Measurements from ENCODE around the gene TNNT2.

DNA sequence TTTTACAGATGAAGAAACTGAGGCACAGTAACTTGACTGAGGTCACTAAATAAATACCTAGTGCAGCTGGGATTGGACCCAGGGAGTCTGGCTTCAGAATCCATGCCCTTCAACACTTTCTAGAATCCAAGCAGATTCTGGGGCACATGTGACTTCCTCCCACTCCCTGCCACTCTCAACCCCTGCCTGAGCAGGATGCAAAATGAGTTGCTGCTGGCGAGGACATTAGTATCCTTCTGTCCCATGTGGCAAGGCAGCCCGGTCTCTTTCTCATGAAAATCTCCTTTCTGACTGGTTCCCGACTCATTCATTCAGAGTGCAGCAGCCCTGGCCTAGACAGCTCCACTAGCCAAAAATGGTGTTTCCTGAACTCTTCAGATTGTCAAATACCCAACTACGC is 28.4 kb downstream of the TNNT2 start:
- TF ChIP-seq, protein P1, sequence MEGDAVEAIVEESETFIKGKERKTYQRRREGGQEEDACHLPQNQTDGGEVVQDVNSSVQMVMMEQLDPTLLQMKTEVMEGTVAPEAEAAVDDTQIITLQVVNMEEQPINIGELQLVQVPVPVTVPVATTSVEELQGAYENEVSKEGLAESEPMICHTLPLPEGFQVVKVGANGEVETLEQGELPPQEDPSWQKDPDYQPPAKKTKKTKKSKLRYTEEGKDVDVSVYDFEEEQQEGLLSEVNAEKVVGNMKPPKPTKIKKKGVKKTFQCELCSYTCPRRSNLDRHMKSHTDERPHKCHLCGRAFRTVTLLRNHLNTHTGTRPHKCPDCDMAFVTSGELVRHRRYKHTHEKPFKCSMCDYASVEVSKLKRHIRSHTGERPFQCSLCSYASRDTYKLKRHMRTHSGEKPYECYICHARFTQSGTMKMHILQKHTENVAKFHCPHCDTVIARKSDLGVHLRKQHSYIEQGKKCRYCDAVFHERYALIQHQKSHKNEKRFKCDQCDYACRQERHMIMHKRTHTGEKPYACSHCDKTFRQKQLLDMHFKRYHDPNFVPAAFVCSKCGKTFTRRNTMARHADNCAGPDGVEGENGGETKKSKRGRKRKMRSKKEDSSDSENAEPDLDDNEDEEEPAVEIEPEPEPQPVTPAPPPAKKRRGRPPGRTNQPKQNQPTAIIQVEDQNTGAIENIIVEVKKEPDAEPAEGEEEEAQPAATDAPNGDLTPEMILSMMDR (IDR thresholded peaks at IDR 0.05; ENCODE audit: extremely low read depth in 1 of 2, insufficient read depth in 1 of 2, low read depth in 1 of 2, low read length in 2 of 2): no peak
- TF ChIP-seq FOS (IDR thresholded peaks at IDR 0.05; ENCODE audit: borderline replicate concordance, insufficient read depth, low read length) (no peak), EZH2 (IDR thresholded peaks at IDR 0.05; ENCODE audit: borderline replicate concordance, low read depth, low read length, severe bottlenecking) (no peak), POLR2AphosphoS5 (IDR thresholded peaks at IDR 0.05; ENCODE audit: insufficient read depth, low read depth, low read length) (no peak), MYC (IDR thresholded peaks at IDR 0.05; ENCODE audit: low read depth, low read length) (no peak), POLR2A (IDR thresholded peaks at IDR 0.05; ENCODE audit: low read depth, low read length) (no peak), JUN (IDR thresholded peaks at IDR 0.05; ENCODE audit: borderline replicate concordance, insufficient read depth, insufficient read length, low read depth) (no peak)

Measured in endothelial cell of umbilical vein (primary cell).